SU-DHL-6 (cell line): ENCODE measurements around the gene FKBP5.

Source experiments
- CTCF ChIP-seq: fragments of 200-600 bp; sonication (generic); IDR thresholded peaks from one replicate; pipeline ENCODE4 v1.5.1; 2017; ENCODE audit warnings: antibody characterized with exemption, mild to moderate bottlenecking, low read length, moderate library complexity; ENCODE audit not compliant: insufficient read depth, poor library complexity, severe bottlenecking
- EZH2phosphoT487 ChIP-seq: fragments of 200-600 bp; sonication (generic), shearing (Covaris generic); conservative IDR thresholded peaks from 2 replicates; pipeline ENCODE4 v1.6.1; 2018; ENCODE audit warnings: mild to moderate bottlenecking, antibody characterized with exemption, low read length, moderate library complexity, mixed read lengths

DNA sequence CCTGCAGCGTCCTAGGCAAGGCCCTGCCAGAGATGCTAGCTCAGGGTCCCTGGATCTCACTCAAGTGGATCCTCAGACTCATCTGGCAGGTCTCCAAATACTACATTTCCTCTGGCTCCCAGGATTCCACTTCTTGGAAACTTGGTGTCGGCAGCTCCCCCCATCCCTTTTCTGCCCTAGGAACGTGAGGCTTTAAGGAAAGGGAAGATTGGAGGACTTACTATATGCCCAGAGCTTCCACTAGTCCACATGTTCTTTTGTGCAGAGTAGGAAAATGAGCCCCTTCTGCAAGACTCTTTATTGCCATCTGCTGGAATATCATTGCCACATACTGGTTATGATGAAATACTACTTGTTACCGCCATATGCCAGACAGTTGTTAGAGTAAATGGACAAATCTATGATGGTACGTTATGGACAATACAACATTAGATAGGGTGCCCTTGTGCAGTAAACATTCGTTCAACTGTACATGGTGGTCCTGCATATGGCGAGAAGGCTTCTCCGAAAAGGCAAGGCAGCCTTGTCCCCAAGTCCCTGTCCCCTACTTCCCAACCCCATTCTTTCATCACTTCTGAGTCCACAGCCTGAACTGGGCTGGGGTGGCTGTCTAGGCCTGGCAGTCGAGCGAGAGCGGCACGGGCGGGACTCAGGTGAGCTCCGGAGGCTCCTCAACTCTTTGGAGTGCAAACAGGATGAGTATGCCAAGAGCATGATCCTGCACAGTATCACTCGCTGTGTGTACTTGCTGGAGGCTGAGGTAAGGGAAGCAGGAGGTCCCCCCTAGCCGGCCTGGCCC lies 48.9 kb upstream of the FKBP5 start:
- TF ChIP-seq CTCF: peak; percentile 91
- TF ChIP-seq EZH2phosphoT487: no peak
